ENCODE data around the gene PLCD1.
A peak's percentile ranks its signal among the peaks of the same experiment; 100 is the strongest.
"Not testable (repeated sequence)": the region's sequence is repeated elsewhere in the genome, so short reads cannot be mapped to it uniquely, and the experiment has no call there.

Gene PLCD1

DNA sequence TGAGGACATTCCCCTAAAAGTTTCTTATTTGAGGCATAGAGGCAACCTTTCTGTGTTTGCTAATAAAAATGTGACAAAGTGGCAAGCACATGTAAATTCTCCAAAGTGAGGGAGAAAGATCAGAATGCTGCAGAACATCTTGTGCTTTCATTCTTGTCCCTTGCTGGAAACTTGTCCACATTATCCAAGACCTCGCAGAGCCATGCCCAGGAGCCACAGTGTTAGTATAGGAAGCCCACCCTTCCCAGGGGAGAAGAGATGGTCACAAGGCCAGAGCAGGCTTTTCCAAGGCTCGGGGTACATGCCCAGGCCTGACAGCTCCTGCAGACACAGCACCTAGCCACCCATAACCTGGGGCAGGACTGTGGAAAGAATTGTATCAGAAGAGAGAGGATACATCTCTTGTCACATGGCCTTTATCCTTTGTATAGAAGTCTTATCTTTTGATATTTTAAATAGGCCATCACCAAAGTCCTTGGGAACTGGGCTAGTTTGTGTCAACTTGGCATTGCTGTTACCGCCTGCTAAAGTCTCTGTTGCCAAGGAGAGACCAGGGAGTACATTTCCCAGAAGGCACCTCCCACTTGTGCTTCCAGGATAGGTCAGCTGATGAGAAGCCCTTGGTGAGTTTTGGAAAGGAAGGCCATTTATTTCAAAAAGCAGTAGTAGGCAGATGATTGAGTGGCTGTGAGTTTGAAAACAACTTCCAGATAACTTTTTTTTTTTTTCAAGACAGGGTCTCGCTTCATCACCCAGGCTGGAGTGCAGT, 20.1 kb upstream of the PLCD1 start:
- FAIRE-seq, result no peak
- no peak for DNase-seq (ENCODE audit: insufficient read length)
- TF ChIP-seq TAF1 (IDR thresholded peaks at IDR 0.05; ENCODE audit: borderline replicate concordance, low read depth, low read length) (no peak), POLR2AphosphoS5 (IDR thresholded peaks at IDR 0.05; ENCODE audit: low read depth, low read length) (no peak), POLR2A (IDR thresholded peaks at IDR 0.05; ENCODE audit: low read depth, low read length) (no peak)

DNA sequence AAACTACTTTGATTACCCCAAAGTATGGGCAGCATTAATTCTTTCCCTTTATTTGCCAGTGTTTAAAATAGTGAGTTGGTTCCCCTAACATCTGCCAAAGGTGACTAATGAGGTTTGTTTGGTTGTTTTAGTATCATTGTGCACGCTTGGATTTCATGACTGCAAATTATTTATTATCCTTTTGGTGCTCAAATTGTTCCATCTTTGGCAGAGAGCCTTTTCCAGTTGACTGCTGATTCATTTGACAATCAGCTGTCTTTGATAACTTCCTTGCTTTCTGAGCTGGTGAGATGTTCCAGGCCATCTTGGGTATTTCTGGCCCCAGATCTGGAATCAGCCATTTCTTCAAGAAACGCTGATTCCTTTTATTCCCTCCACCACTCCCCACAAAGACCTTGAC, 18.5 kb upstream of the PLCD1 start:
- DNase-seq (ENCODE audit: insufficient read length), result no peak
- TF ChIP-seq POLR2A (IDR thresholded peaks at IDR 0.05; ENCODE audit: low read depth, low read length) (no peak), TAF1 (IDR thresholded peaks at IDR 0.05; ENCODE audit: borderline replicate concordance, low read depth, low read length) (no peak), POLR2AphosphoS5 (IDR thresholded peaks at IDR 0.05; ENCODE audit: low read depth, low read length) (no peak)
- FAIRE-seq, result no peak

DNA sequence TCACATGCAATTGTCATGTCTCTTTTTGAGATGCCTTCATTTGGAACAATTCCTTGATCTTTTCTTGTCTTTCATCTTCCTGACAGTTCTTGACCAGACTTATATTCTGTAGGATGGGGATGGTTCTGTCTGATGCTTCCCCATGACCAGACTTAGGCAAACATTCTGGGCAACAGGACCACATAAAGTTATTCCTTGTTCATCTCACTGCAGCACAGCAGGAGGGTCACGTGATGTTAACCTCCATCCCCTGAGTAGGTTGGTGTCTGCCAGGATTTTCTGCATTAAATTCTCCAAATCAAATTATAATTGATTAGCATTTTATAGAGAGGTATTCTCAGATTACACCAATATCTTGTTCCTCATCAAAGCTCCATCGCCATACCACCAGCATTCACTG, 17.4 kb upstream of the PLCD1 start:
- no peak for TF ChIP-seq TAF1 (IDR thresholded peaks at IDR 0.05; ENCODE audit: borderline replicate concordance, low read depth, low read length)
- TF ChIP-seq POLR2AphosphoS5 (IDR thresholded peaks at IDR 0.05; ENCODE audit: low read depth, low read length), result no peak
- no peak for TF ChIP-seq POLR2A (IDR thresholded peaks at IDR 0.05; ENCODE audit: low read depth, low read length)
- DNase-seq (ENCODE audit: insufficient read length) (no peak), FAIRE-seq (no peak)

DNA sequence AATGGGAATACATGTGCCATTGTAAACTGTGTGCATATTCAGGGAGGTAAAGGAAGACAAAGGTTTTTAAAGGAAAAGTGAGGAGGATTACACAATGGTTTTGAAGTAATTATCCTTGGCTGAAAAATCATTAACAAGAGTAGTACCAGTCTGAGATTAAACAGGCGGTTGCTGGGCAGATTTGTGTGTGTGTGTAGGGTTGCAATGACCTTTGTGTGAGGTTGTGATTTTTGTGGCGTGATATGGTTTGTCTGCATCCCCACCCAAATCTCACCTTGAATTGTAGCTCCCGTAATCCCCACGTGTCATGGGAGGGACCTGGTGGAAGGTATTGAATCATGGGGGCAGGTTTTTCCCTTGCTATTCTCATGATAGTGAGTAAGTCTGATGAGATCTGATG, 16.6 kb upstream of the PLCD1 start:
- FAIRE-seq, result no peak
- TF ChIP-seq TAF1 (IDR thresholded peaks at IDR 0.05; ENCODE audit: borderline replicate concordance, low read depth, low read length), result no peak
- no peak for TF ChIP-seq POLR2A (IDR thresholded peaks at IDR 0.05; ENCODE audit: low read depth, low read length)
- TF ChIP-seq POLR2AphosphoS5 (IDR thresholded peaks at IDR 0.05; ENCODE audit: low read depth, low read length), result no peak
- no peak for DNase-seq (ENCODE audit: insufficient read length)

DNA sequence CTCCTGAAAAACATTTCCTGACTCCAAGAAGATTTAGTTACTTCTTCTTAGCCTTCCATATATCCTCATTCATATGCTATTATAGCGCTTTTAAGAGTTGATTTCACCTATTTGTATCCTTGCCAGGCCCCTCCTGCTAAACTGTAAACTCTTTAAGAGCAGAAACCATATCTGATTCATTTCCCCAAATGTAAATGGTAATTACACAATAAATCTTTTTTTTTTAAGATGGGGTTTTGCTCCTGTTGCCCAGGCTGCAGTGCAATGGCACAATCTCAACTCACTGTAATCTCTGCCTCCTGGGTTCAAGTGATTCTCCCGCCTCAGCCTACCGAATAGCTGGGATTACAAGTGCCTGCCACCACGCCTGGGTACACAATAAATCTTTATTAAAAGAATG, 14.0 kb upstream of the PLCD1 start:
- FAIRE-seq, result no peak
- TF ChIP-seq POLR2A (IDR thresholded peaks at IDR 0.05; ENCODE audit: low read depth, low read length) (no peak), TAF1 (IDR thresholded peaks at IDR 0.05; ENCODE audit: borderline replicate concordance, low read depth, low read length) (no peak), POLR2AphosphoS5 (IDR thresholded peaks at IDR 0.05; ENCODE audit: low read depth, low read length) (no peak)
- DNase-seq (ENCODE audit: insufficient read length), result no peak

DNA sequence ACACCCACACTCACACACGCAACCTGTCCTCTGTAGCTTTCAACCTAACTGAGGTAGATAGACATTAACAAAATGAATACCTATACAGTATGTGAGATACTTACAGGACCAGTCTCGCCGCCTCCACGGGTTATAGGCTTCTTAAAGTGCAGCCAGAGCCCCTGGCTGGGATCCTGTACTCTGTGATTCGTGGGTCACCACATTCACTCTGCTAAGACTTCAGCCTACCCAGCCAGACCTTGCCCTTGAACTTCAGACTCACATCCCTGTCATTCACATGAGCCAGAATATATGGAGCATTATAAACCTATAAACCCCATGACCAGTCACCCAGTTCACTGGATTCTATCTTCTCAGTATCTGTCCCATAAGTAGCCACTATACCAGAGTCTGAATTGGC, 11.0 kb upstream of the PLCD1 start:
- DNase-seq (ENCODE audit: insufficient read length), result no peak
- no peak for FAIRE-seq
- TF ChIP-seq POLR2A (IDR thresholded peaks at IDR 0.05; ENCODE audit: low read depth, low read length) (no peak), POLR2AphosphoS5 (IDR thresholded peaks at IDR 0.05; ENCODE audit: low read depth, low read length) (no peak), TAF1 (IDR thresholded peaks at IDR 0.05; ENCODE audit: borderline replicate concordance, low read depth, low read length) (no peak)

DNA sequence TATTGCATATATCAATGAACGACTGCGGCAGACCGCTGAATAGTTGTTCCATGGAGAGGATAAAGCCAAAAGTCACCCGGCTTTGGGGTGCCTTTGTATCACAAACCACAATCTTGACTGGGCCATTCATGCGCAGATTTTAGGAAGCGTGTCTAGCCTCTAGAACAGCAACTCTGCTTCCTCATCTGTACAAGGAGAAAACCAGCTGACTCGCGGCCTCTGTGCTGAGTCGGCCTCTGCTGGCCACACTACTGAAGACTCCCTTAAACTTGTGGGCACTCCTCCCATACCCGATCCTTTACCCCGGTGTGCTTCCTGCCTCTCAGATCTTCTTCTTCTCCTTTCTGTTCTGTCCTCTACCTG, 10.4 kb upstream of the PLCD1 start:
- no peak for FAIRE-seq
- TF ChIP-seq TAF1 (IDR thresholded peaks at IDR 0.05; ENCODE audit: borderline replicate concordance, low read depth, low read length) (no peak), POLR2AphosphoS5 (IDR thresholded peaks at IDR 0.05; ENCODE audit: low read depth, low read length) (no peak), POLR2A (IDR thresholded peaks at IDR 0.05; ENCODE audit: low read depth, low read length) (no peak)
- no peak for DNase-seq (ENCODE audit: insufficient read length)

DNA sequence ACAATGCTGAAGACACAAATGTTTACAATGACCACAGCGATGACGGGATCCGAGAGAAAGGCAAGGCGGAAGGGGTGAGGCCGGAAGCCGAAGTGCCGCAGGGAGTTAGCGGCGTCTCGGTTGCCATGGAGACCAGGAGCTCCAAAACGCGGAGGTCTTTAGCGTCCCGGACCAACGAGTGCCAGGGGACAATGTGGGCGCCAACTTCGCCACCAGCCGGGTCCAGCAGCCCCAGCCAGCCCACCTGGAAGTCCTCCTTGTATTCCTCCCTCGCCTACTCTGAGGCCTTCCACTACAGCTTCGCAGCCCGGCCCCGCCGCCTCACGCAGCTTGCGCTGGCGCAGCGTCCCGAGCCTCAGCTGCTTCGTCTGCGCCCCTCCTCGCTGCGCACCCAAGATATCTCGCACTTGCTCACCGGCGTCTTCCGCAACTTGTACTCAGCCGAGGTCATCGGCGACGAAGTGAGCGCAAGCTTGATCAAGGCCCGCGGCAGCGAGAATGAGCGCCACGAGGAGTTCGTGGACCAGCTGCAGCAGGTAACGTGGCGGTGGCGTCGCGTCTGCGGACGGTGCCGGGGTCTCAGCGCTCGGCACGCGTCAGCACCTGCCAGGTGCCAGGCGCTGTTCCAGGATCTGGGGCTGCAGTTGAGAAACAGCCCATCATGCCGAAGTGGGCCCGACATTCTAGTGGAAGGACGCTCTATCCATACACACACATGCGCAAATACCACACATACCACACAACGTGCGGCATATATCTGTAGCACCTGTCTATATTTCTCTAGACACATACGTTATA, 9.9 kb upstream of the PLCD1 start, which contains the start of gene DLEC1:
TSS of gene DLEC1 (plus strand) at position 108 of the 798 bp plus-strand sequence. CDS start at position 126, 18 bp downstream.
- peak; percentile 86 for FAIRE-seq

DNA sequence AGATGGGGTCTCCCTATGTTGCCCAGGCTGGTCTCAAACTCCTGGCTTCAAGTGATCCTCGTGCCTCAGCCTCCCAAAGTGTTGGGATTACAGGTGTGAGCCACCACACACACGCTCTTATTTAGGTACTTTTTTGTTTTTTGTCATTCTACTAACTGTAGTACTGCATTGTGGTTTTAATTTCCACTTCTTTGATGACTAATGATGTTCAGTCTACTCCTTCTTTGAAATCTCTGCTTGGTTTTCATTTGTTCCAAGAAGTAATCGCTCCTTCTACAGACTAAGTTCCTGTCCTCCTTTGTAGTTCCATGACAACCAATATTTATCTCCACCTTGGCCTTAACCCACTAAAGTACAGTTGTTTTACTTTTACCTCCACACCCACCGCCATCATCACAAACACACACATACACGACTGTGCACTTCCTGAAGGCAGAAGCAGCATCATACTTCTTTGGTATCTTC, 9.0 kb upstream of the PLCD1 start:
- TF ChIP-seq POLR2AphosphoS5 (IDR thresholded peaks at IDR 0.05; ENCODE audit: low read depth, low read length) (no peak), TAF1 (IDR thresholded peaks at IDR 0.05; ENCODE audit: borderline replicate concordance, low read depth, low read length) (no peak), POLR2A (IDR thresholded peaks at IDR 0.05; ENCODE audit: low read depth, low read length) (no peak)
- FAIRE-seq, result no peak
- no peak for DNase-seq (ENCODE audit: insufficient read length)

More for the DNA sequence above, 9.9 kb upstream of the PLCD1 start, which contains the start of gene DLEC1:
- TF ChIP-seq POLR2A (IDR thresholded peaks at IDR 0.05; ENCODE audit: low read depth, low read length), result no peak
- no peak for TF ChIP-seq TAF1 (IDR thresholded peaks at IDR 0.05; ENCODE audit: borderline replicate concordance, low read depth, low read length)
- no peak for TF ChIP-seq POLR2AphosphoS5 (IDR thresholded peaks at IDR 0.05; ENCODE audit: low read depth, low read length)
- peak; percentile 75 for DNase-seq (ENCODE audit: insufficient read length)

DNA sequence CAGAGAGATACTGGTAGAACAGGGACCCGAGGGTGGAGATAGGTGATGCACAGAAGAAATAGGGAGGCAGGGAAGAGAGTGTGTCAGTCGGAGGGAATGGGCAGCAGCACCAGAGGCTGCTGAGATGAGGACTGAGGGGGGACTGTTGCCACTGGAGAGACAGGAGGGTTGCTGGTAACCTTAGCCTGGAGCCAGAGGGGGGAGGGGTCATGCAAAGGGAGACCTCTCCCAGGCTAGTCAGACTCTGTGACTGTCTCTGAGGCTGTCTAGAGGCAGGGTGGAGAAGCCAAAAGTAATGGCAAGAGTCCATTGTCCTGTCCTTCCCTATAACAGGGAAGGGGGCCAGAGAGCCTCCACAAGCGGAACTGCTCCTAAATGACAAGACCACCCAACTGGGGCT, 7.5 kb upstream of the PLCD1 start:
- no peak for TF ChIP-seq POLR2A (IDR thresholded peaks at IDR 0.05; ENCODE audit: low read depth, low read length)
- TF ChIP-seq TAF1 (IDR thresholded peaks at IDR 0.05; ENCODE audit: borderline replicate concordance, low read depth, low read length), result no peak
- no peak for TF ChIP-seq POLR2AphosphoS5 (IDR thresholded peaks at IDR 0.05; ENCODE audit: low read depth, low read length)
- no peak for FAIRE-seq
- DNase-seq (ENCODE audit: insufficient read length), result no peak

DNA sequence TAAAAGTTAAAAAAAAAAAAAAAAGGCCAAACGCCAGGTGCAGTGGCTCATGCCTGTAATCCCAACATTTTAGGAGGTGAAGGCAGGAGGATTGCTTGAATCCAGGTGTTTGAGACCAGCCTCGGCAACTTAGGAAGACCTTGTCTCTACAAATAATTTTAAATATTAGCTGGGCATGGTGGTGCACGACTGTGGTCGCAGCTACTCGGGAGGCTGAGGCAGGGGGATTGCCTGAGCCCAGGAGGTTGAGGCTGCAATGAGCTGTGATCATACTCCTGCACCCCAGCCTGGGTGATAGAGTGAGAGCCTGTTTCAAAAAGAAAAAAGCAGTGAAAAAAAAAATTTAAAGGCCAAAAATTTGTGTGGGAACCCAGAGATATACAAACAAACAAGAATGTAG, 6.8 kb upstream of the PLCD1 start:
- no peak for DNase-seq (ENCODE audit: insufficient read length)
- TF ChIP-seq TAF1 (IDR thresholded peaks at IDR 0.05; ENCODE audit: borderline replicate concordance, low read depth, low read length) (no peak), POLR2AphosphoS5 (IDR thresholded peaks at IDR 0.05; ENCODE audit: low read depth, low read length) (no peak), POLR2A (IDR thresholded peaks at IDR 0.05; ENCODE audit: low read depth, low read length) (no peak)
- no peak for FAIRE-seq

DNA sequence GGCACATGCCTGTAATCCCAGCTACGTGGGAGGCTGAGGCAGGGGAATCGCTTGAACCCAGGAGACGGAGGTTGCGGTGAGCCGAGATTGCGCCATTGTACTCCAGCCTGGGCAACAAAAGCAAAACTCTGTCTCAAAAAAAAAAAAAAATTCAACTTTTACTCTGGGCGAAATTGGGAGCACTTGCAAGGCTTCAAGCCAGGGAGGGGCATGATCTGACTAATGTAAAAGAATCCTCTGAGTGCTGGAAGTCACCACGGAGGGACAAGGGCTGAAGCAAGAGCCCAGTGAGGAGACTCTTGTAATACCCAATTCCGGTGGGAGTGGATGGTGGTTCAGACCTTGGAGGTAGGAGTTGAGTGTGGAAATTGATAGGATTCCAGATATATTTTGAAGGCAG, 4.9 kb upstream of the PLCD1 start:
- FAIRE-seq; DNase-seq (ENCODE audit: insufficient read length): not testable (repeated sequence)

DNA sequence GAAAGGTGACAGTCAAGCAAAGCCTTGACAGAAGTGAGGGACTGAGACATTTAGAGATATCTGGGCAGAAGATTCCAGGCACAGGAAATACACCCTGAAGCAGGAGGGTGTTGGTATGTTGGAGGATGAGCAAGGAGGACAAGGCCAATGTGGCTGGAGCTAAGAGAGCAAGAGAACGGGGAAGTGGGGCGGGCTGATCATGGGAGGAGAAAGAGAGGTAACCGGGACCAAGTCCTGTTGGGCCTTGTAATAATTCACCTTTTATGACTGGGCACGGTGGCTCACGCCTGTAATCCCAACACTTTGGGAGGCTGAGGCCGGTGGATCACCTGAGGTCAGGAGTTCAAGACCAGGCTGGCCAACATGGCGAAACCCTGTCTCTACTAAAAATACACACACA, 4.1 kb upstream of the PLCD1 start:
- not testable (repeated sequence) for DNase-seq (ENCODE audit: insufficient read length); FAIRE-seq
